Type B pancreatic cell (in vitro differentiated cells): ENCODE data around the gene TCF7L1. TPM values are rescaled to one million over a fixed set of nuclear protein-coding genes. Genes with fewer than 3 reads are reported as not detected.

ENCODE experiments used
- DNase-seq: peaks from one replicate; pipeline ENCODE4 v3.0.0; 2021; ENCODE audit warnings: mixed read lengths; ENCODE audit not compliant: unreplicated experiment; ENCODE audit errors: extremely low spot score
- H3K27ac Mint-ChIP-seq: 2 replicates; pipeline ENCODE4 v1.8.0; 2021; ENCODE audit warnings: mild to moderate bottlenecking, mixed read lengths
- H3K27me3 Mint-ChIP-seq: 2 replicates; pipeline ENCODE4 v1.8.0; 2021; ENCODE audit warnings: mixed read lengths
- H3K36me3 Mint-ChIP-seq: 2 replicates; pipeline ENCODE4 v1.8.0; 2021; ENCODE audit warnings: mixed read lengths
- H3K4me1 Mint-ChIP-seq: one replicate; pipeline ENCODE4 v1.8.0; 2021; ENCODE audit warnings: mixed read lengths; ENCODE audit not compliant: unreplicated experiment
- H3K4me3 Mint-ChIP-seq: 2 replicates; pipeline ENCODE4 v1.8.0; 2021; ENCODE audit warnings: mild to moderate bottlenecking, mixed read lengths
- H3K9me3 Mint-ChIP-seq: 2 replicates; pipeline ENCODE4 v1.8.0; 2021; ENCODE audit warnings: mixed read lengths
- total RNA-seq: library from RNA; stranded (reverse); gene quantifications from 2 replicates; pipeline ENCODE4 v1.2.1, GENCODE V29; 2021; ENCODE audit warnings: low replicate concordance
- TF ChIP-seq, protein P1 (sequence below): fragments of 200-600 bp; sonication (generic); conservative IDR thresholded peaks from 2 replicates; pipeline ENCODE4 v1.5.0; 2021; ENCODE audit warnings: antibody characterized with exemption, mild to moderate bottlenecking

TCF7L1 gene
- total RNA-seq, 1 donor from 2014 or later: 32.4 TPM

DNA sequence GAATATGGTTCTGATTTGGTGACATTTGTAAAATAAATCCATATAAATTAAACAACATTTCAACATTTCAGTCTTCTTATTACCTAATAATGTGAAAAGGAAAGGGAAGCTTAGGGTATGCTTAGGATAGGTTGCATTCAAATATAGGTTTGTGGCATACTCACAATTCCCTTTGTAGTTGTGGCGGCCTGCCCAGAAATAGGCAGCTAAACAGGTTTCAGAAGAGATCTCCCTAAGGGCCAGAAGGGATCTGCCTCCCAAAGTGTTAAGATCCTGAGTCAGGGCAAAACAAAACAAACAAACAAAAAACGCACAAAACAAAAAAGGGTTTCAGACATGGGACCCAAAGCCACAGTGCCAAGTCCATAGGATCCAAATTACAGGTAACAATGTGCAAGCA lies 41.4 kb upstream of the TCF7L1 start:
- TF ChIP-seq, protein P1, sequence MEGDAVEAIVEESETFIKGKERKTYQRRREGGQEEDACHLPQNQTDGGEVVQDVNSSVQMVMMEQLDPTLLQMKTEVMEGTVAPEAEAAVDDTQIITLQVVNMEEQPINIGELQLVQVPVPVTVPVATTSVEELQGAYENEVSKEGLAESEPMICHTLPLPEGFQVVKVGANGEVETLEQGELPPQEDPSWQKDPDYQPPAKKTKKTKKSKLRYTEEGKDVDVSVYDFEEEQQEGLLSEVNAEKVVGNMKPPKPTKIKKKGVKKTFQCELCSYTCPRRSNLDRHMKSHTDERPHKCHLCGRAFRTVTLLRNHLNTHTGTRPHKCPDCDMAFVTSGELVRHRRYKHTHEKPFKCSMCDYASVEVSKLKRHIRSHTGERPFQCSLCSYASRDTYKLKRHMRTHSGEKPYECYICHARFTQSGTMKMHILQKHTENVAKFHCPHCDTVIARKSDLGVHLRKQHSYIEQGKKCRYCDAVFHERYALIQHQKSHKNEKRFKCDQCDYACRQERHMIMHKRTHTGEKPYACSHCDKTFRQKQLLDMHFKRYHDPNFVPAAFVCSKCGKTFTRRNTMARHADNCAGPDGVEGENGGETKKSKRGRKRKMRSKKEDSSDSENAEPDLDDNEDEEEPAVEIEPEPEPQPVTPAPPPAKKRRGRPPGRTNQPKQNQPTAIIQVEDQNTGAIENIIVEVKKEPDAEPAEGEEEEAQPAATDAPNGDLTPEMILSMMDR: no peak
- no peak overlapping the region for H3K4me3 Mint-ChIP-seq
- H3K9me3 Mint-ChIP-seq: no peaks in the 10 kb centered on the region

DNA sequence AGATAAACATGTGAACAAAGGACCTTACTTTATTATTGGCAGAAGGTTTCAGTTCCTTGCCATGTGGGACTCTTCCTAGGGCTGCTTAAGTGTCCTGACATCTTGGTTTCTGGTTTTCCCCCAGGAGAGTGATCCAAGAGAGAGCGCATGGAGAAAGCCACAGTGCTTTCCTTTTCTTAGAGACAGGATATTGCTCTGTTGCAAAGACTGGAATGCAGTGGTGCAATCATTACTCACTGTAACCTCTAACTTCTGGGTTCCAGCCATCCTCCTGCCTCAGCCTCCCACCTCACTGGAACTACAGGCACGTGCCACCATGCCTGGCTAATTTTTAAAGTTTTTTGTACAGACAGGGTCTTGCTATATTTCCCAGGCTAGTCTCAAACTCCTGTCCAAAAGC lies 38.1 kb upstream of the TCF7L1 start:
- Mint-ChIP-seq H3K27ac (no peak overlapping the region), H3K4me3 (no peak overlapping the region), H3K27me3 (peaks cover 4% of the 10 kb centered on the region), H3K4me1 (no peaks in the 10 kb centered on the region), H3K9me3 (no peaks in the 10 kb centered on the region), H3K36me3 (no peaks in the 10 kb centered on the region)
- TF ChIP-seq, protein P1: no peak
- DNase-seq: no peak

More for the DNA sequence above, 41.4 kb upstream of the TCF7L1 start:
- Mint-ChIP-seq H3K36me3 (no peaks in the 10 kb centered on the region), H3K27ac (no peak overlapping the region), H3K27me3 (no peaks in the 10 kb centered on the region), H3K4me1 (no peaks in the 10 kb centered on the region)
- DNase-seq: no peak

DNA sequence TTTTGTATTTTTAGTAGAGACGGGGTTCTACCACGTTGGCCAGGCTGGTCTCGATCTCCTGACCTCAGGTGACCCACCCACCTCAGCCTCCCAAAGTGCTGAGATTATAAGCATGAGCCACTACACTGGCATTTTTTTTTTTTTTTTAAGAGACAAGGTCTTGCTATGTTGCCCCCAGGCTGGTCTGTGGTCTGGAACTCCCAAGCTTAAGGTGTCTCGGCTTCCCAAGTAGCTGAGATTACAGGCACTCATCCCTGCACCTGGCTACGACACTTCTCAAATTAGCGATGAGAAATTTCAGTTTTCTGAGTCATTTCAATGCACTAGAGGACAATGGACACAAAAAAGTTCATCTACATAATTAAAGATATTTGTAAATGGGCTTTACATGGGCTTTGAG lies 36.6 kb upstream of the TCF7L1 start:
- Mint-ChIP-seq H3K4me3 (no peak overlapping the region), H3K4me1 (no peaks in the 10 kb centered on the region), H3K27me3 (peaks cover 6% of the 10 kb centered on the region), H3K27ac (no peak overlapping the region), H3K9me3 (no peaks in the 10 kb centered on the region), H3K36me3 (no peaks in the 10 kb centered on the region)
- no peak for DNase-seq
- TF ChIP-seq, protein P1: no peak

DNA sequence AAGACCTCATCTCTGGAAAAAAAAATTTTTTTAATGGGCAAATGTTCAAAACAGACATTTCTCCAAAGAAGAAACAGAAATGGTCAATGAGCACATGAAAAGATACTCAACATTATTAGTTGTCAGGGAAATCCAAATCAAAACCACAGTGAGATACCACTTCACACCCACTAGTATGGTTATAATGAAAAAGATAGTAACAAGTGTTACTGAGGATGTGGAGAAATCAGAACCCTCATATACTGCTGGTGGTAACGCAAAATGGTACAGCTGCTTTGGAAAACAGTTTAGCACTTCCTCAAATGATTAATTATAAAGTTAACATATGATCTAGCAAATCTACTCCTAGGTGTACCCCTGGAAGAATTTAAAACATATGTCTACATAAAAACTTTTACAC lies 29.0 kb upstream of the TCF7L1 start:
- Mint-ChIP-seq H3K27me3 (peaks cover 3% of the 10 kb centered on the region), H3K4me3 (no peak overlapping the region), H3K9me3 (no peaks in the 10 kb centered on the region), H3K4me1 (no peaks in the 10 kb centered on the region), H3K36me3 (no peaks in the 10 kb centered on the region), H3K27ac (no peak overlapping the region)
- TF ChIP-seq, protein P1: no peak
- no peak for DNase-seq

DNA sequence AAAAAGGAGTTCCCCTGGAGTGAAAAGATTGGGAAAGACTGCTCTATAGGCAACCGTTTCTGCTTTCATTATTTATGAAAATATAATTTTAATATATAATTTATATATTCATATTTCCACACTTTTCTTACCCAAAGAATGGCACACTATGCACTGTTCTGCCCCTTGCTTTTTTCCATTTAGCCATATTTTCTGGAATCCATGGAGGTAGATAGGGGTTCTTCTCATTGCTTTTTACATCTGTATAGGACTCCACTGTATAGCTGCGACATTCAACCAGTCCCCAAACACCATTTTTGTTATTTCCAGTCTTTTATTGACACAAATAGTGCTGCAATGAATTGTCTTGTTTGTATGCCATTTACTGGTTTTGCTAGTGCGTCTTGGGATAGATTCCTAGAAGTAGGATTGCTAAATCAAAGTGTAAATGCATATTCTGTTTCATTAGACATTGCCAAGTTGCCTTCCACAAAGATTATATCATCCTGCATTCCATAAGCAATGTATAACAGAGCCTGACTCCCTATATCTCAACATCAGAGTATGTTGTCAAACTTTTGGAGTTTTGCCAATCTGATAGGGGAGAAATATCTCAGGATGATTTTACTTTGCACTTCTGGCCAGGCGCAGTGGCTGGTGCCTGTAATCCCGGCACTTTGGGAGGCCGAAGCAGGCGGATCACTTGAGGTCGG lies 26.6 kb upstream of the TCF7L1 start:
- no peak for DNase-seq
- H3K4me3 Mint-ChIP-seq: no peak overlapping the region
- no peaks in the 10 kb centered on the region for H3K36me3 Mint-ChIP-seq
- H3K4me1 Mint-ChIP-seq: no peaks in the 10 kb centered on the region
- peaks cover 4% of the 10 kb centered on the region for H3K9me3 Mint-ChIP-seq
- no peaks in the 10 kb centered on the region for H3K27me3 Mint-ChIP-seq
- H3K27ac Mint-ChIP-seq: no peak overlapping the region
- TF ChIP-seq, protein P1: no peak
